Sigmoid colon (tissue), 4 donors: ENCODE data around the gene SPPL3.

Source experiments
- CTCF ChIP-seq, 4 experiments: fragments of 450-650 bp in 3 of 4; fragments of 200-600 bp in 1 of 4; IDR thresholded peaks; one replicate each; pipeline ENCODE4 v1.5.1; 2016 to 2019; ENCODE audit warnings: antibody characterized with exemption in 4 of 4, mild to moderate bottlenecking in 3 of 4, moderate library complexity in 2 of 4
- POLR2A ChIP-seq, 2 donors: fragments of 450-650 bp; IDR thresholded peaks; one replicate each; pipeline ENCODE4 v1.6.1; 2016; ENCODE audit warnings: antibody characterized with exemption in 2 of 2, mild to moderate bottlenecking in 2 of 2, moderate library complexity in 2 of 2
- POLR2AphosphoS5 ChIP-seq, 4 donors: sonication (generic); formaldehyde crosslinking; IDR thresholded peaks; one replicate each; pipeline ENCODE4 v1.6.1; 2017; ENCODE audit warnings: antibody characterized with exemption in 4 of 4

DNA sequence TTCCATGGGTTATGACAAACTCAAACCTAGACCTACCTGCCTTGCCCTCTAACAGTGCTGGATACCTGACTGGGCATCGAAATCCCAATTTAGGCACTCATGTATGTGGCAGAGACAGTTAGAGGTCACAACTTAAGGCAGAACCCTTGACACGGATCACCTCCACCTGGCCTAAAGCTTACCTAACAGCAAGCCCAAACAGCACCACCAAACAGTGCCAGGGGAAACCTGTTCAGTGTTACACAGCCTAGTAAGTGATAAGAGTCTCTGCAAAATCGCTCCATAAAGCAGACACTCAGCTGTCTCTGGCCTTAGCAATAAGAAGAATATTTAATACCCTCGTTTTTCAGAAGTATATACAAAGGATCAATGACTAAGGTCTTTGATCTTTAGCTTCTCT is 77.8 kb downstream of the SPPL3 start:
- TF ChIP-seq POLR2A (IDR thresholded peaks at IDR 0.05) = no peak
- TF ChIP-seq CTCF (IDR thresholded peaks at IDR 0.05) = no peak
- no peak for TF ChIP-seq POLR2AphosphoS5 (IDR thresholded peaks at IDR 0.05)
